Tibial nerve (tissue), 4 donors: ENCODE measurements around the gene POU6F2.

Experiments used
- CTCF ChIP-seq, 5 experiments: fragments of 200-600 bp in 3 of 5; fragments of 450-650 bp in 2 of 5; sonication (generic) in 3 of 5; IDR thresholded peaks; one replicate each; pipeline ENCODE4 v1.5.1; 2016 to 2019; ENCODE audit warnings: antibody characterized with exemption in 5 of 5, mild to moderate bottlenecking in 3 of 5, moderate library complexity in 2 of 5
- EP300 ChIP-seq, 2 donors: sonication (generic); formaldehyde crosslinking; IDR thresholded peaks; one replicate each; pipeline ENCODE4 v1.6.1; 2017; ENCODE audit warnings: antibody characterized with exemption in 2 of 2, mild to moderate bottlenecking in 1 of 2
- POLR2A ChIP-seq, 2 donors: fragments of 450-650 bp; IDR thresholded peaks; one replicate each; pipeline ENCODE4 v1.6.1; 2017; ENCODE audit warnings: antibody characterized with exemption in 2 of 2, mild to moderate bottlenecking in 2 of 2, moderate library complexity in 2 of 2

- TF ChIP-seq CTCF (IDR thresholded peaks at IDR 0.05) (no peak), POLR2A (IDR thresholded peaks at IDR 0.05) (no peak), EP300 (IDR thresholded peaks at IDR 0.05) (no peak)
These were observed 363.4 kb downstream of the POU6F2 start for GRCh38 chr7:39341083-39341482.
